IMR-90 (cell line): ENCODE results near the gene GXYLT1. TPM values are rescaled to one million over a fixed set of nuclear protein-coding genes. Genes with fewer than 3 reads are reported as not detected.

Experiments
- ATAC-seq: fragments of 200-7000 bp; cut with Tn5 transposase; 2 replicates; pipeline ENCODE4 v1.9.1; 2020; ENCODE audit warnings: low read depth, mild to moderate bottlenecking, moderate library complexity
- BruUV-seq: library from RNA; stranded (reverse); fragments of 400-500 nt; replicated peaks from 2 replicates; lab custom pipeline; 2021; lab: Mats Ljungman, UMichigan
- CTCF ChIA-PET: fragments of 300-600 bp; formaldehyde crosslinking; extraction: SDS; loops from one replicate; lab custom pipeline; 2021; ENCODE audit warnings: antibody characterized with exemption; lab: Yijun Ruan, JAX
- POLR2A ChIA-PET: fragments of 300-600 bp; sonication (Branson Sonifier 250); formaldehyde crosslinking; loops from one replicate; lab custom pipeline; 2022; ENCODE audit warnings: antibody characterized with exemption; ENCODE audit not compliant: unreplicated experiment; lab: Charles Lee
- DNase-seq: peaks from one replicate; pipeline ENCODE4 v3.0.0; 2013
- H2AFZ ChIP-seq: replicated peaks from 2 replicates; pipeline ENCODE3; 2013; ENCODE audit warnings: low read length, mild to moderate bottlenecking; ENCODE audit not compliant: poor library complexity
- H2AK5ac ChIP-seq: 2 replicates; pipeline ENCODE4 v1.6.1; 2013; ENCODE audit warnings: low read depth, low read length, inconsistent platforms
- H2AK9ac ChIP-seq: replicated peaks from 2 replicates; pipeline ENCODE3; 2013; ENCODE audit warnings: mild to moderate bottlenecking, low read depth, low read length, moderate library complexity; ENCODE audit not compliant: poor library complexity
- H2BK120ac ChIP-seq: 2 replicates; pipeline ENCODE4 v1.6.1; 2013; ENCODE audit warnings: low read depth, low read length, inconsistent platforms
- H2BK15ac ChIP-seq: 3 replicates; pipeline ENCODE4 v1.6.1; 2013; ENCODE audit warnings: low read depth, low read length, inconsistent platforms
- H2BK20ac ChIP-seq: 2 replicates; pipeline ENCODE4 v1.6.1; 2013; ENCODE audit warnings: low read depth, mild to moderate bottlenecking, inconsistent platforms, low read length, moderate library complexity
- H2BK5ac ChIP-seq: 2 replicates; pipeline ENCODE4 v1.6.1; 2013; ENCODE audit warnings: mild to moderate bottlenecking, low read depth, low read length, inconsistent platforms; ENCODE audit not compliant: poor library complexity, severe bottlenecking
- H3K14ac ChIP-seq: replicated peaks from 2 replicates; pipeline ENCODE4 v1.6.1; 2013; ENCODE audit warnings: low read depth, low read length, inconsistent platforms
- H3K18ac ChIP-seq: 2 replicates; pipeline ENCODE4 v1.6.1; 2013; ENCODE audit warnings: low read depth, low read length, control low read depth
- H3K23ac ChIP-seq: 2 replicates; pipeline ENCODE4 v1.6.1; 2013; ENCODE audit warnings: low read depth, low read length, inconsistent platforms
- H3K27ac ChIP-seq: 2 replicates; pipeline ENCODE4 v1.5.1; 2013; ENCODE audit warnings: mild to moderate bottlenecking, control low read depth, low read length; ENCODE audit not compliant: insufficient read depth
- H3K27me3 ChIP-seq: 2 replicates; pipeline ENCODE4 v1.6.1; 2013; ENCODE audit warnings: low read length; ENCODE audit not compliant: control insufficient read depth, insufficient read depth
- H3K36me3 ChIP-seq: 2 replicates; pipeline ENCODE4 v1.6.1; 2013; ENCODE audit warnings: low read length, mixed read lengths; ENCODE audit not compliant: control insufficient read depth, insufficient read depth
- H3K4ac ChIP-seq: 2 replicates; pipeline ENCODE4 v1.6.1; 2013; ENCODE audit warnings: low read depth, low read length, inconsistent platforms
- H3K4me1 ChIP-seq: 2 replicates; pipeline ENCODE4 v1.6.1; 2013; ENCODE audit warnings: low read length, mixed read lengths; ENCODE audit not compliant: control insufficient read depth, insufficient read depth
- H3K4me2 ChIP-seq: 2 replicates; pipeline ENCODE4 v1.6.1; 2013; ENCODE audit warnings: low read depth, mild to moderate bottlenecking, control low read depth, low read length, moderate library complexity
- H3K4me3 ChIP-seq: 2 replicates; pipeline ENCODE4 v1.5.1; 2013; ENCODE audit warnings: low read depth, mild to moderate bottlenecking, control low read depth, low read length, moderate library complexity; ENCODE audit not compliant: insufficient read depth
- H3K56ac ChIP-seq: 2 replicates; pipeline ENCODE4 v1.6.1; 2013; ENCODE audit warnings: low read length, inconsistent platforms; ENCODE audit not compliant: insufficient read depth; ENCODE audit errors: extremely low read depth
- H3K79me1 ChIP-seq, 2 experiments: 2 replicates each; pipeline ENCODE4 v1.6.1; 2013; ENCODE audit warnings: low read length in 2 of 2, inconsistent platforms in 1 of 2, low read depth in 1 of 2
- H3K9ac ChIP-seq: 2 replicates; pipeline ENCODE4 v1.6.1; 2013; ENCODE audit warnings: low read depth, low read length, control low read depth
- H3K9me1 ChIP-seq: 2 replicates; pipeline ENCODE4 v1.6.1; 2013; ENCODE audit warnings: low read length, inconsistent platforms; ENCODE audit not compliant: insufficient read depth
- H3K9me3 ChIP-seq: 2 replicates; pipeline ENCODE4 v1.6.1; 2013; ENCODE audit warnings: low read length; ENCODE audit not compliant: control insufficient read depth, insufficient read depth
- H4K20me1 ChIP-seq: 2 replicates; pipeline ENCODE4 v1.6.1; 2013; ENCODE audit warnings: low read length, inconsistent platforms; ENCODE audit not compliant: insufficient read depth
- H4K5ac ChIP-seq: 2 replicates; pipeline ENCODE4 v1.6.1; 2013; ENCODE audit warnings: mild to moderate bottlenecking, low read depth, low read length, control low read depth
- H4K8ac ChIP-seq, 2 experiments: 2 replicates each; pipeline ENCODE4 v1.6.1; 2013; ENCODE audit warnings: low read depth in 2 of 2, low read length in 2 of 2, control low read depth in 1 of 2, inconsistent platforms in 1 of 2
- H4K91ac ChIP-seq: 2 replicates; pipeline ENCODE4 v1.6.1; 2013; ENCODE audit warnings: low read depth, low read length, inconsistent platforms; ENCODE audit not compliant: insufficient read depth
- FOS ChIP-seq: fragments of 150-350 bp; IDR thresholded peaks from 2 replicates; pipeline ENCODE4 v1.6.1; 2016; ENCODE audit warnings: low read depth, low read length
- MAFK ChIP-seq: IDR thresholded peaks from 2 replicates; pipeline ENCODE4 v1.6.1; 2012; ENCODE audit warnings: low read depth, low read length, improper control_type of control experiment
- USF2 ChIP-seq: fragments of 150-350 bp; IDR thresholded peaks from 2 replicates; pipeline ENCODE4 v1.6.1; 2017; ENCODE audit warnings: mild to moderate bottlenecking, antibody characterized with exemption, low read length, low read depth
- dilution Hi-C: fragments of 300-500 bp; cut with HindIII; formaldehyde crosslinking; loops from one replicate; pipeline ENCODE4 v1.14.3; 2018; ENCODE audit warnings: low sequenced_read_pairs; ENCODE audit not compliant: unreplicated experiment
- in situ Hi-C: fragments of 300-500 bp; cut with MboI; formaldehyde crosslinking; loops from 3 replicates; pipeline ENCODE4 v1.14.3; 2019; ENCODE audit warnings: low sequenced_read_pairs, inconsistent platforms, mixed read lengths
- intact Hi-C: fragments of 100-400 bp; cut with micrococcal nuclease; formaldehyde crosslinking; loops from 2 replicates; pipeline ENCODE4 v1.10.0; 2022
- polyA plus RNA-seq, 3 experiments: library from polyadenylated mRNA; depleted of rRNA; stranded (reverse); fragments of >200 nt; gene quantifications; 2 replicates each; pipeline ENCODE4 v1.2.3, GENCODE V29; 2012; ENCODE audit warnings: low replicate concordance in 1 of 3
- total RNA-seq: library from RNA; depleted of rRNA; stranded (reverse); fragments of >200 nt; gene quantifications from 2 replicates; pipeline ENCODE4 v1.2.3, GENCODE V29; 2012

GXYLT1 gene
- total and polyA plus RNA-seq, 2 of the 4 experiments (the other 2 are of a cell fraction): 8.5 to 8.6 TPM

GRCh38 chr12:42059127-42059526 lies 85.5 kb downstream of the GXYLT1 start:
- no peak overlapping the region for H3K4me2 ChIP-seq
- H2AFZ ChIP-seq: no peak overlapping the region
- intact Hi-C loops: no loop called here
- no peak overlapping the region for H3K9ac ChIP-seq
- no TSS peak for BruUV-seq
- no peak overlapping the region for H3K4me3 ChIP-seq
- no peak overlapping the region for H3K4ac ChIP-seq
- H3K27ac ChIP-seq: no peak overlapping the region
- no peaks in the 10 kb centered on the region for H3K36me3 ChIP-seq
- no peaks in the 10 kb centered on the region for H3K4me1 ChIP-seq
- H2BK5ac ChIP-seq: no peak overlapping the region
- no peak overlapping the region for H4K5ac ChIP-seq
- H3K56ac ChIP-seq: no peak overlapping the region
- no peaks in the 10 kb centered on the region for H3K9me3 ChIP-seq
- H3K79me1 ChIP-seq: no peaks in the 10 kb centered on the region
- H2BK20ac ChIP-seq: no peak overlapping the region
- no peak overlapping the region for H3K18ac ChIP-seq
- no peak overlapping the region for H4K91ac ChIP-seq
- no peak overlapping the region for H2AK9ac ChIP-seq
- no peak overlapping the region for H2AK5ac ChIP-seq
- no peak overlapping the region for H4K8ac ChIP-seq
- no peaks in the 10 kb centered on the region for H4K20me1 ChIP-seq
- H3K27me3 ChIP-seq: no peaks in the 10 kb centered on the region
- no peak overlapping the region for H3K23ac ChIP-seq
- TF ChIP-seq MAFK: 0 out of 2 replicates have a peak, but pooled peaks have one; percentile 38
- no peak for TF ChIP-seq FOS
- TF ChIP-seq USF2: no peak
- no peaks in the 10 kb centered on the region for H3K9me1 ChIP-seq
- H3K14ac ChIP-seq: no peak overlapping the region
- H2BK120ac ChIP-seq: no peak overlapping the region
- H2BK15ac ChIP-seq: no peak overlapping the region
- POLR2A ChIA-PET: no interaction called here
- CTCF ChIA-PET: interaction anchor here (0.6 kb wide), 1 partner anchor 656 kb away, joined by 3 read pairs; no protein-coding TSS in a partner anchor
- ATAC-seq (no peak), DNase-seq (no peak)
- in situ Hi-C loops: no loop called here
- dilution Hi-C loops: no loop called here
